SK-N-SH (cell line): Measurements from ENCODE around the gene CBFA2T3. TPM values are rescaled to one million over a fixed set of nuclear protein-coding genes. Genes with fewer than 3 reads are reported as not detected.

Source experiments
- CTCF ChIA-PET: fragments of 300-600, 350-600 bp; formaldehyde crosslinking; extraction: SDS; loops from one replicate; lab custom pipeline; 2021; lab: Yijun Ruan, JAX
- POLR2A ChIA-PET: fragments of 350-600 bp; sonication (Branson Sonifier 250); formaldehyde crosslinking; extraction: SDS; loops from one replicate; lab custom pipeline; 2020; ENCODE audit warnings: antibody characterized with exemption, inconsistent platforms; lab: Yijun Ruan, JAX
- DNase-seq: peaks from one replicate; pipeline ENCODE4 v3.0.0; 2012
- H2AFZ ChIP-seq: fragments of 200-600 bp; sonication (generic); 2 replicates; pipeline ENCODE4 v1.8.1; 2016; ENCODE audit warnings: antibody characterized with exemption, mild to moderate bottlenecking, low read depth
- H3F3A ChIP-seq: fragments of 200-600 bp; sonication (generic); replicated peaks from 2 replicates; pipeline ENCODE3; 2016; ENCODE audit warnings: antibody characterized with exemption, mild to moderate bottlenecking; ENCODE audit not compliant: insufficient read depth
- H3K27ac ChIP-seq, 2 experiments: fragments of 200-500 bp in 1 of 2; fragments of 200-600 bp in 1 of 2; sonication (Bioruptor generic) in 1 of 2; sonication (generic), shearing (Covaris generic) in 1 of 2; 2 replicates each; pipeline versions ENCODE4 v1.5.1 to v1.6.1; 2014 to 2016; ENCODE audit warnings: low read depth in 2 of 2, inconsistent platforms in 1 of 2, low read length in 1 of 2, mild to moderate bottlenecking in 1 of 2, mixed read lengths in 1 of 2
- H3K27me3 ChIP-seq: fragments of 200-600 bp; sonication (generic), shearing (Covaris generic); 2 replicates; pipeline ENCODE4 v1.6.1; 2016; ENCODE audit warnings: mixed run types; ENCODE audit not compliant: insufficient read depth
- H3K36me3 ChIP-seq, 2 experiments: fragments of 200-500 bp in 1 of 2; fragments of 200-600 bp in 1 of 2; sonication (Bioruptor generic) in 1 of 2; sonication (generic) in 1 of 2; replicated peaks in 1 of 2; 2 replicates each; pipeline versions ENCODE3 to v1.5.1; 2014 to 2016; ENCODE audit warnings: low read length in 1 of 2, mild to moderate bottlenecking in 1 of 2; ENCODE audit not compliant: insufficient read depth in 2 of 2, control insufficient read depth in 1 of 2
- H3K4me1 ChIP-seq, 2 experiments: fragments of 200-500 bp in 1 of 2; fragments of 200-600 bp in 1 of 2; sonication (Bioruptor generic) in 1 of 2; sonication (generic), shearing (Covaris generic) in 1 of 2; 2 replicates each; pipeline versions ENCODE4 v1.5.1 to v1.6.1; 2014 to 2016; ENCODE audit warnings: low read depth in 1 of 2, low read length in 1 of 2, mixed run types in 1 of 2; ENCODE audit not compliant: insufficient read depth in 2 of 2, control insufficient read depth in 1 of 2
- H3K4me2 ChIP-seq: fragments of 200-600 bp; sonication (generic), shearing (Covaris generic); 2 replicates; pipeline ENCODE4 v1.6.1; 2017; ENCODE audit warnings: mixed run types
- H3K4me3 ChIP-seq, 2 experiments: fragments of 200-500 bp in 1 of 2; fragments of 200-600 bp in 1 of 2; sonication (Bioruptor generic) in 1 of 2; sonication (generic), shearing (Covaris generic) in 1 of 2; 2 replicates each; pipeline versions ENCODE4 v1.5.1 to v1.8.1; 2014 to 2016; ENCODE audit warnings: low read depth in 2 of 2, inconsistent platforms in 1 of 2, low read length in 1 of 2, mild to moderate bottlenecking in 1 of 2, mixed read lengths in 1 of 2, moderate library complexity in 1 of 2
- H3K79me2 ChIP-seq: fragments of 200-600 bp; sonication (generic); 2 replicates; pipeline ENCODE4 v1.8.1; 2017; ENCODE audit warnings: mild to moderate bottlenecking; ENCODE audit not compliant: insufficient read depth
- H3K9ac ChIP-seq: fragments of 200-600 bp; sonication (generic); 2 replicates; pipeline ENCODE4 v1.6.1; 2017; ENCODE audit warnings: mixed run types
- H3K9me2 ChIP-seq: fragments of 200-600 bp; sonication (generic); 2 replicates; pipeline ENCODE4 v1.6.1; 2017; ENCODE audit warnings: mixed run types
- H3K9me3 ChIP-seq: fragments of 200-600 bp; sonication (generic); 2 replicates; pipeline ENCODE4 v1.6.1; 2017; ENCODE audit warnings: mixed run types, mild to moderate bottlenecking, moderate library complexity
- H4K20me1 ChIP-seq: fragments of 200-600 bp; sonication (generic); 2 replicates; pipeline ENCODE4 v1.6.1; 2017; ENCODE audit warnings: mild to moderate bottlenecking, mixed run types; ENCODE audit not compliant: insufficient read depth
- ELF1 ChIP-seq: IDR thresholded peaks from 2 replicates; pipeline ENCODE4 v1.4.0; 2012
- FOSL2 ChIP-seq: IDR thresholded peaks from 2 replicates; pipeline ENCODE4 v1.4.0; 2012; ENCODE audit warnings: low read depth, mild to moderate bottlenecking, moderate library complexity, borderline replicate concordance
- FOXM1 ChIP-seq: IDR thresholded peaks from 2 replicates; pipeline ENCODE4 v1.4.0; 2012; ENCODE audit warnings: low read depth, mild to moderate bottlenecking
- YY1 ChIP-seq: IDR thresholded peaks from 2 replicates; pipeline ENCODE4 v1.4.0; 2012; ENCODE audit warnings: low read depth, mild to moderate bottlenecking
- WGBS: methylation state at CpG from one replicate; pipeline ENCODE4 v1.1.6; 2017; ENCODE audit warnings: low lambda C conversion rate; 5-methylcytosine and 5-hydroxymethylcytosine counted together
- polyA plus RNA-seq, 3 experiments: library from polyadenylated mRNA; depleted of rRNA; stranded (reverse); fragments of >200 nt; gene quantifications; 2 replicates each; pipeline ENCODE4 v1.2.3, GENCODE V29; 2012
- TF ChIP-seq, protein P1 (sequence below): IDR thresholded peaks from 2 replicates; pipeline ENCODE4 v1.4.0; 2012; ENCODE audit warnings: low read depth, borderline replicate concordance
- TF ChIP-seq, protein P2 (sequence below): fragments of 150-350 bp; IDR thresholded peaks from 2 replicates; pipeline ENCODE4 v1.6.1; 2017; ENCODE audit warnings: antibody characterized with exemption, low read length, low read depth, borderline replicate concordance

The CBFA2T3 gene
- polyA plus RNA-seq, 1 of the 3 experiments (the other 2 are of a cell fraction) = not detected

GRCh38 chr16:88825146-88825545 lies 151.9 kb downstream of the CBFA2T3 start:
- peaks cover 0 to 19% of the 10 kb centered on the region in 2 experiments for H3K36me3 ChIP-seq
- H3K27ac ChIP-seq = no peak overlapping the region
- H3K79me2 ChIP-seq = no peaks in the 10 kb centered on the region
- H3K9me3 ChIP-seq = no peaks in the 10 kb centered on the region
- no peak overlapping the region for H3K4me3 ChIP-seq
- no peak overlapping the region for H3K4me2 ChIP-seq
- TF ChIP-seq, protein P1, sequence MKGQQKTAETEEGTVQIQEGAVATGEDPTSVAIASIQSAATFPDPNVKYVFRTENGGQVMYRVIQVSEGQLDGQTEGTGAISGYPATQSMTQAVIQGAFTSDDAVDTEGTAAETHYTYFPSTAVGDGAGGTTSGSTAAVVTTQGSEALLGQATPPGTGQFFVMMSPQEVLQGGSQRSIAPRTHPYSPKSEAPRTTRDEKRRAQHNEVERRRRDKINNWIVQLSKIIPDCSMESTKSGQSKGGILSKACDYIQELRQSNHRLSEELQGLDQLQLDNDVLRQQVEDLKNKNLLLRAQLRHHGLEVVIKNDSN = no peak
- TF ChIP-seq FOSL2 (no peak), FOXM1 (no peak), ELF1 (no peak), YY1 (no peak)
- TF ChIP-seq, protein P2, sequence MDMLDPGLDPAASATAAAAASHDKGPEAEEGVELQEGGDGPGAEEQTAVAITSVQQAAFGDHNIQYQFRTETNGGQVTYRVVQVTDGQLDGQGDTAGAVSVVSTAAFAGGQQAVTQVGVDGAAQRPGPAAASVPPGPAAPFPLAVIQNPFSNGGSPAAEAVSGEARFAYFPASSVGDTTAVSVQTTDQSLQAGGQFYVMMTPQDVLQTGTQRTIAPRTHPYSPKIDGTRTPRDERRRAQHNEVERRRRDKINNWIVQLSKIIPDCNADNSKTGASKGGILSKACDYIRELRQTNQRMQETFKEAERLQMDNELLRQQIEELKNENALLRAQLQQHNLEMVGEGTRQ = no peak
- TF ChIP-seq, all 33 proteins: peak for 0
- no peak overlapping the region for H2AFZ ChIP-seq
- no peak for DNase-seq
- no peaks in the 10 kb centered on the region for H3K4me1 ChIP-seq
- H3K27me3 ChIP-seq = no peaks in the 10 kb centered on the region
- ChIA-PET POLR2A (no interaction called here), CTCF (interaction anchor here (1.2 kb wide), 2 partner anchors 9 to 342 kb away, joined by 3 read pairs; no protein-coding TSS in a partner anchor)
- H4K20me1 ChIP-seq = no peaks in the 10 kb centered on the region
- no peak overlapping the region for H3K9ac ChIP-seq
- H3F3A ChIP-seq = no peaks in the 10 kb centered on the region
- no CpG with 5 or more reads among the region's 12 CpGs for WGBS
- H3K9me2 ChIP-seq = no peaks in the 10 kb centered on the region

Other genes starting within 250 kb of the CBFA2T3 start
- 111 and 184 TPM in 2 replicates for gene PIEZO1, start 192.0 kb downstream of the CBFA2T3 start, polyA plus RNA-seq (2012; rRNA removed)
- gene CDT1, start 173.4 kb downstream of the CBFA2T3 start, polyA plus RNA-seq (2012; rRNA removed) = 3.1 and 6.1 TPM in 2 replicates
- gene APRT, start 165.3 kb downstream of the CBFA2T3 start, polyA plus RNA-seq (2012; rRNA removed) = 178 and 192 TPM in 2 replicates
- 13.8 and 16.5 TPM in 2 replicates for gene GALNS, start 120.3 kb downstream of the CBFA2T3 start, polyA plus RNA-seq (2012; rRNA removed)
- 73.9 and 74.4 TPM in 2 replicates for gene TRAPPC2L, start 120.1 kb downstream of the CBFA2T3 start, polyA plus RNA-seq (2012; rRNA removed)
- gene PABPN1L, start 110.5 kb downstream of the CBFA2T3 start, polyA plus RNA-seq (2012; rRNA removed) = not detected in 2 replicates
- 14.9 and 18.8 TPM in 2 replicates for gene ACSF3, start 116.6 kb upstream of the CBFA2T3 start, polyA plus RNA-seq (2012; rRNA removed)
- 0.03 and 0.08 TPM in 2 replicates for gene CDH15, start 194.5 kb upstream of the CBFA2T3 start, polyA plus RNA-seq (2012; rRNA removed)
- gene SLC22A31, start 223.3 kb upstream of the CBFA2T3 start, polyA plus RNA-seq (2012; rRNA removed) = 0.07 and 0.16 TPM in 2 replicates
- gene ZNF778, start 240.5 kb upstream of the CBFA2T3 start, polyA plus RNA-seq (2012; rRNA removed) = 6.2 and 10.8 TPM in 2 replicates